T1000 (cell line): ENCODE data around the gene MYO5B.

Experiments used
- DNase-seq: peaks from one replicate; lab custom pipeline; 2025; ENCODE audit warnings: mixed read lengths; lab: John Stamatoyannopoulos, UW

The MYO5B gene

DNA sequence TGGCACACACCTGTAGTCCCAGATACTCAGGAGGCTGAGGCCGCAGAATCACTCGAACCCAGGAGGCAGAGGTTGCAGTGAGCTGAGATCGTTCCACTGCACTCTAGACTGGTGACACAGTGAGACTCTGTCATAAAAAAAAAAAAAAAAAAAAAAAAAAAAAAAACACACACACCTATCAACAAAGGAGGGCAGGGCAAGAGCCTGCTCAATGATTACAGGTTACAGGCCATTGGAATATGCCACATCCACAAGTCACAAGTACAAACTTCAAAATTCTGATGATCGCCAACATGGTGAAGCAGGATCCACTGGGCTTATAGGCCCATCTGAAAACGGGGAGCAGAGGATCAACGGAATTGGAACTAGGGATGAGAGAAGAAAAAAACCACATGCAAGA lies 6.3 kb downstream of the MYO5B start:
- no peak for DNase-seq

DNA sequence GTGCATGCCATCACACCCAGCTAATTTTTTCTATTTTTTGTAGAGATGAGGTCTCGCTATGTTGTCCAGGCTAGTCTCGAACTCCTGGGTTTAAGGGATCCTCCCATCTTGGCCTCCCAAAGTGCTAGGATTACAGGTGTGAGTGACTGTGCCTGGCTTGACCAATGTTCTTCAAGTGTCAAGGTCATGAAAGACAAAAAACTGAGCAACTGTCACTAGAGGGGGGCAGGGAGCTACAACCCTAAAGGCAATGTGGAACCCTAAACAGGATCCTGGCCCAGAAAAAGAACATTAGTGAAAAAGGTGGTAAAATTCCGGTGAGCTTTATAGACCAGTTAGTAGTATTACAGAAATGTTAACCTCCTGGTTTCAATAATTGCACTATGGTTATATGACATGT lies 7.3 kb downstream of the MYO5B start:
- no peak for DNase-seq

DNA sequence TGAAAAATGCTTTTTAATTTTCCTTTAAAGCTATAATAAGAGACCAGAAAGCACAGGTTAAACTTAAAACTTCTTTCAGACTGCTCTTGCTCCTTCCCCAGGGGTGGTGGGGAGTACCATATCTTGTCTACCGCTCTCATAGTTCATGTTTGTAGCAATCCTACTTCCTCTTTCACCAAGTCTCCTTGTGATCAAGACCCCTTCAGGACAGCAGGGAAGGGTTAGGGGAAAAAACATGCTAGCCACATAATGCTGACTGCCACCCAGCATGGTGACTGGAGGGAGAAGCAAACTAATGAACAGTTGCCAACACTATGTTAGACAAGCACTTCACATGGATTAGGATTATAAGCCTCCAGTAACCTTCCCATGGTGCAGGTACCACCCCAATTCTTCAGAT lies 8.6 kb downstream of the MYO5B start:
- DNase-seq: no peak

DNA sequence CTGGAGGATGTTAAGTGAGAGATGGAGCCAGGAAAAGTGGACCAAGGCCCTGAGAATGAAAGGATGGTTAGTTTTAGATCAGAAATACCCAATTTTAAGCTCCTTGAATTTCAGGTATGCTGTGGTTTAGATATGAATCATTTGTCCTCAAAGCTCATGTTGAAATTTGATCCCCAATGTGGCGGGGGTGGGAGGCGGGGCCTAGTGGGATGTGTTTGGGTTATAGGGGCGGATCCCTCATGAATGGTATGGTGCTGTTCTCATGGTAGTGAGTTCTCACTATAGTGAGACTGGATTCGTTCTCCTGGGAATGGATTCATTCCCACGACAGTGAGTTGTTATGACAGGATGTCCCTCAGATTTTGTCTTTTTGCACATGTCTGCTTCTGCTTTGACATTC lies 11.4 kb downstream of the MYO5B start:
- no peak for DNase-seq

DNA sequence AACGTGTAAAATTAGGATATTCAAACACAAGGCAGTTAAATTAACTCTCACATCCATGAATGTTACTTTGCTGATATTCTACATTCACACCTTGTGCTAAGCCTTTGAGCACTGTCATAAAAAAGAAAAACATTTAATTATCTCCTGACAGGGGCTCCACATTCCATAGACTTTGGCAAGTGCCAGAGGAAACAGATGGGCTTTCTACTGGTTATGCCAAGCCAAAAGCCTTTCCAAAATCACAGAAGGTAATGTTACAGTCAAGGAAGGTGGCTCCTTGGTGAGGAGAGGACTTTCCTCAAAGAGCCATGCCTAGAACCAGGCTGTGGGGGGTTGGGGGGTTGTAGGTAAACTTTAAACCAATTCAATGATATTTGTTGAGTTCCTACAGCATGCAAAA lies 12.4 kb downstream of the MYO5B start:
- no peak for DNase-seq

DNA sequence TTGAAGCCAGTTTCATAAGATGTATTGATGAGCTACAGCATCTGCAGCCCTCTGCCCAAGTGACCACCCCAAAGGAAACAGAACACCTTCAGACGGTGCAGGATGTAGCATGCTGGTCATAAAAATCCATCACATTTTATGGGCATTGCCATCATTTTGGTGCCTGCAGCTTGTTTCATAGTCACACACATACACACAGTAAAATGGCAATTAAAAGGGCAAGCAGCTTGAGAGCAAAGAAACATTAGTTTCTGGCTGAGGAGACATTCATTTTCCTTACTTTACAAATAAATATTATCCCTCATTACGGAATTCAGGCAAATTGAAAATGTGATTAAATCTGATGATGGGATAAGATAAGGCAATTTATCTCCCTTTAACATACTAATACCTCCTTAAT lies 13.4 kb downstream of the MYO5B start:
- no peak for DNase-seq

DNA sequence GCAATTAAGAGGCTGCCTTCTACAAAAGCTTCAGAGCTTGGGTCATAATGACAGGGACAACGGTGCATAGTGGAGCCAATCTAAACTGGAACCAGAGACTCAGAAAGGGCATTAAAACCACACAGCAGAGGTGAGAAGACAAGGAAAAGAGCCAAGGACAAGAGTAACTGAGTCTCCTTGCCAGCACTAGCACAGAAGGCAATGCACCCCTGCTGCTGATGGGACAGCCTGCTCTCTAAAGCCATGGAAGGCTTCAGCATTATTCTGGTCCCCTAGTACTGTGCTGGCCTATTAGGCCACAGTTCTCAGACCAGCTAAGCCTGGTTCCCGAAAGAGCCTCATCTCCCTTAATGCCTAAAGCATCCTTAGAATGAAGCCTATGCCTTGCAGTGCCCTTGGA lies 15.5 kb downstream of the MYO5B start:
- no peak for DNase-seq

DNA sequence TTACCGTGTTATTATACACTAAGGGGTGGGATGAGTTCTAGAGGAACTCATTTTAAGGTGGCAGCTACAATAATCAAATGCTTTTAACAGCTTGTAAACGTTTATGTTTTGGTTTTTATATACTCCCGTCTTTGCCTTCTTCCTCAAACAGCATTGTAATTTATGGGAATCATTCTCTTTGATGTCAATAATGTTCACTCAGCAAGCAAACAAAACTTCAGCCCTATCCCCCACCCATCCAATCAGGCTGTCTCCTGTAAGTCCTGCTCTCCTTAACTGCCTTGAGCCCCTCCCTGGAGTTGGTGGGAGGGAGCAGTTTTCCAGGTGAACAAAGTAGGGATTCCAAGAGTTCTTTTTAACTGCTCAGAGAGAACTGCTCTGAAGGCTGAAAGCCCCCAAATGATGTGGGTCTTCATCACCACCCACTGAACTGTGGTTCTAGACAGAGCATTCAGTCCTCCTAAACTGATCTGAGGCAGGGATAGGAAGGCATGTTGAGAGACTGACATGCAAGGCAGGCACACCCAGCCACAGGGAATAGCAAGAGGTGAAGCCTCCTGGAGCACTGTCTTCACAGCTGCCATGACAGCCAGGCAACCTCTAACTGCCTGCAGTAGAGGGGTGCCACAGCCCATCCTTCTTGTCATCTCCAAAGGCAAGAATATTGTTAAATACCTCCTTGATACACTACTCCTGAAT lies 17.5 kb downstream of the MYO5B start:
- DNase-seq: no peak

DNA sequence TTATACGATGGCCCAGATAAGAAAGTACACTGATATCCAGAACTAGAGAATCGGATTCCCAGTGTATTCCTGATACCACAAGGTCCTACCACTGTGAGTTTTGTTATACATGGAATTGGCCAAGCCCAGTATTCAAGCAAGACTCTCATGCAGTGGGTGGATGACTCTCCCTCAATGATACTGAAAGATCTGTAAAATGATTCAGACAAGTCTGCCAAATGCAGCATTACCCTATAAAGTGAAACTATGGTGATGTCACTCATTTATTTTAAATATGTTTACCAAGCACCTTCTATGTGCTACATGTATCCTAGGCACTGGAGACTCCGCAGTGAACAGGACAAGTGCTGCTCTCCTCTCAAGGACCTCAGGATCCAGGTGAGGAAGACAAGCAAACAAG lies 22.6 kb downstream of the MYO5B start:
- DNase-seq: no peak

DNA sequence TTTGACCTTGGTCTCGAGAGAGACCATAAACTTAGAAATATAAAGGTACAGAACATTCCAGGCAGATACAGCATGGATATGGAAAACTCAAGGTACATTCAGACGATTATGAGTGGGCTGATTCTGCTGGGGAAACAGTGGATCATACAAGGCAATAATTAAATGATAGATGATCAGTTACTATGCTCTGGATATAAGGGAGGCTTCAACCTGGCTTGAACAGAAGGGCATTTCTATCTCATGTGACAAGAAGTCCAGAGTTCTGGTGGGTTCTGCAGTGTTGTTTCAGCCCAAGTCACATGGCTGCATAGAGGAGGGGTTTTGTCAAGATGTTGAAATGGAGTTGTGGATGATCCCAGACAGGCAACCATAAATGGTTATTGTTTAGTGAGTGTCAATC lies 23.5 kb downstream of the MYO5B start:
- DNase-seq: no peak

DNA sequence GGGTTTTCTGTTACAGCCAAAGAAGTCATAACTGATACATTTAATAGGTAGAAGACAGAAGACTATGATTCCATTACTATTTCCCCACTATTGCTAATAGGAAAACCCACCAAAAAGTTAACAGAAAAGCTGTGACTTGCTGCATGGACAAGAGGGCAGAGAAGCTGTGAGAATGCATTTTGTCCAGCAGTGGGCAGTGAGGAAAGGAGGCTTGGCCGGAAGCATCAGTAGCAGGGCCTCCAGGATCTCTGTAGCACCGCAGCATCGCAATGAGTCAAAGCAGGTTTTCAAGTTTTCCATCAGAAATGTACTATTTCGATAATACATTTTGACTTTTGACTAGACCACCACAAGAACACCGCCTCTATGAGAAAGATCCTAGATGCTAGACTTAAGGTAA lies 24.9 kb downstream of the MYO5B start:
- no peak for DNase-seq

DNA sequence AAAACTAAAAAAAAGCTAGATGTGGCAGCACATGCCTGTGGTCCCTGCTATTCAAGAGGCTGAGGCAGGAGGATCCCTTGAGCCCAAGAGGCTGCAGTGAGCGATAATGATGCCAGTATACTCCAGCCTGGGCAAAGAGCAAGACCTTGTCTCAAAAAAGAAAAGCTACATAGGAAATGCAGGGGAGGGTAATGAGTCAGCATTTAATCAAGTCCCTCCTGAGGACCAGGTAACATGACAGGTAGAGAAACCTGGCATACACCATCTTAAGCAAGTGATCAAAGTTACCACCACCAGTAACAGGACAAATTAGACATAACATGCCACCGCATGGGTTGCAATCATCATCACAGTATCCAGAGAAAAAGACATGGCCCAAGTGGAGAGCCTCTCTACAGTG lies 25.8 kb downstream of the MYO5B start:
- no peak for DNase-seq

DNA sequence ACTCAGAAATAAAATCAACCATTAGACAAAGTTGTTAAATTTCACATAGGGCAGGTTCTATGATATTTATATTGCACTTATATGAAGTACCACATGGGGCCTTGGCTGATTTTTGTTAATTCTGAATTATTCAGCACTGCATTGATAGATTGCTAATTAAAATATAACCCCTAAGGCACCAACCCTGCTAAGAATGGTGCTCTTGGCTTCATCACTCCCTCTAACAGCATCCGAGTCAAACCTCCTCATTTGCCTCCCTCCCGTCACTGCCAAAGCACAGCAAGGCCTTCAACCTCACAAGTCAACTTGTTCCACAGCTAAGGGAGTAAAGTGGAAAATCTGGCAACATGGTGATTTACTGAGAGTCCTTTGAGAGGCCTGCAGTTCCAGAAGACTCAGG lies 27.0 kb downstream of the MYO5B start:
- peak; percentile 0 for DNase-seq

DNA sequence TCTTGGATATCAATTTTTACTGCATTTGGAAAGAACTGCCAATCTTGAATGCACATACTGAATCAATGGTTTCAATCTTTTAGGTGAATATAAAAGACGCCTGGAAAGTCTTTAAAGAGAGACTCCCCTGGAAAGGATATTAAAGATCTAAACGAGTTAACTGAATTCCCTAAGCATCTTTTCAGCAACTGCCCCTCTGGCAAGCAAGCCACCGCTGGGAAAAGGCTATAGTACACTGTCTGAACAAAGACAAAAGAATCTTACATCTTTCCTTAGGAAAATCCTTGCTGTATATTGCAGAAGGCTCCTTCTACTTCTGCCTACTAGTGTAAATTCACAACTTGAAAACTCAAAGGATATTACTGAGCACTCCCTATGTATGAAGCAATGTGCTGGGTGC lies 28.0 kb downstream of the MYO5B start:
- no peak for DNase-seq

DNA sequence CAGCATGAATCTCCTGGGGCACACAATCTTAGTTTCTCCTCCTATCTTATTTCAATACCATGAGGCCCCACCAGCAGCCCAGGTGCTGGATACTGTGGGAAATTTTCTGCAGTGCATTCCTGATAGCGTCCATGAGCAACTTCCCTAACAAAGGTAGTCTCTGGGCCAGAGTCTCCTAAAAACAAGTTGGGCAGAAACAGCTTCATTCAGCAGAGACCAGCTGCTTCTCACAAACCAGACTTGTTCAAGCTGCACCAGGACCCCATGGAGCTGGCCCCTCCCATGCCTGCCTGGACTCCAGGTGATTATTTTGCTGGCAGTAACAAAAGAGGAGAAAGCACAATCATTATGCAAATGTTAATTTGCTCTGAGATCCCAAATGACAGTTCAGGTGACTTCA lies 31.4 kb downstream of the MYO5B start:
- DNase-seq: no peak

DNA sequence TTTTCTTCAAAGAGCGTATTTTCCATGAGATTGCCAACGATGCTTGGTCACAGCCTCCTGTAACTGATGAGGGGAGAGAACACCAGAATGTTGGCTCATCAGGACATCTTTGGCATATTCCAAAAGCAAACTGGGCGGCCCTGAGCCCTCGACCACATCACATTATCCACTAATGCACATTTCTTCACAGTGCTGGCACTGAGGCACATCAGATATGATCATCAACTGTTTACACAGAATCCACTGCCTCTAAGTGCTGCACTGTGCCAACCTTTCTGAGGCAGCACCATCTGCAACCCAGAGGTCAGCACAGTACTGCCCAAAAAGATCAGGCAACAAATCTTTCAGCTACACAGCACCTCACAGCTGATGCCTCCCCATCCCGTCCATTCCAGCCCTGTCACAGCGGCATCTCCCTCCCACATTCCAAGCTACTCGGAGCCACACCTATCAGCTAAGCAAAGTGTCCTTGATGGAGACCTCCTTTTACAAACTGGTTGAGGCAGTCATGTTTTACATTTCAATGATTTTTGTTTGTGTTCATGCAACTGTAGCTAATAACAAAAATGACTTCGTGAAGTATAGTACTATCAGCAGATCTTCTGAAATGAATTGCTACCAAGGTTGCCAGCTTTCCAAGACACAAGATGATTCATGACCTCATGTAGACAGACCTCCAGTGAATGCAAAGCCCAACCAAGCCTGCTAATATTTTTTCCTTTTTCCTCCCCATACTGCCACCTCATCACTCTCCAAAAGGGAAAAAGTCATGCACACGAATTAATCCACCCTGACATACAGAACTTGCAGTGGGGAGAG lies 32.3 kb downstream of the MYO5B start:
- no peak for DNase-seq

DNA sequence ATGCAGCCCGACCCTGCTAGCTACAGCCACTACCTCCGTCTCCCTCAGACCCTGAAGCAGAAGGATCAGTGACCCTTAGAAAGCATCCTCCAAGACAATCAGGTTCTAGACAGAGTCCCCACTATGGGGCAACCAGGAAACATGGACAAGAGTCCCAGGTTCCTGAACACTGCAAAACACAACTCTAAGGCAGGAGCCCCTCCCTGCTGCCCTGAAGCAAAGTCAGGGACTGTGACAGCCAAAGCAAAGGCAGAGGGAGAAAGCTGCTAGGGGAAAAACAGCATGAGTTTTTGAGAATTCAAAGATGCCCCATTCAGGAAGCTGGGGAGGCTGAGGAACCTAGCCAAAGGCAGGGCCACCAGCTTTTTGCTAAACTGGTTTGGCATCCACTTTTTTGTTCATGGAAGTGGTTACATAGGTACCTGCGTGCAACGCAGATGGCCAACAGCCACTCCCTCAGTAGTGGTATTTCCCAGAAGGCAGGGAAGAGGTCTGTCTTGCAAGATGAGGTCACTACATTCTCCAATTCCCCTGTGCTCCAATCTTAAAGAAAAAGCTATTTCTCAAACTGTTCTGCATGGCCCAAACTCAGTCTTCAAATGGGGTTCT lies 33.2 kb downstream of the MYO5B start:
- no peak for DNase-seq

DNA sequence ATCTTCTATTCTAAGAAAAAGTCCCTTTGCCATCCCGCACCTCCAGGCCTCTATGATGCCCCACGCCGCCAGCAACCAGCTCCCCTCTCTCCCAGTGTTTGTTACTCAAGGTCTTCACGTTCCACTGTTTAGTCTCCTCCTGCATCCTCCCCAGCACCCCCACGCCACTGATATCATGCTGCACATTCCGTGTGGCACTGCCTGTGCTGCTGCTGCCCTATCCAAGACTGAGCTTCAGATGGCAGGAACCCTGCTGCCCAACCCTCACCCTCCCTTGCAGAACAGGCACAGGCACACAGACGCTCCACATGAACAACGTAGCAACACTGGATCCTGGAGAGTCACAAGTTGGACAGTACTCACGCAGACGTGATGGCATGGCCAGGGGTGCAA lies 35.3 kb downstream of the MYO5B start:
- no peak for DNase-seq

DNA sequence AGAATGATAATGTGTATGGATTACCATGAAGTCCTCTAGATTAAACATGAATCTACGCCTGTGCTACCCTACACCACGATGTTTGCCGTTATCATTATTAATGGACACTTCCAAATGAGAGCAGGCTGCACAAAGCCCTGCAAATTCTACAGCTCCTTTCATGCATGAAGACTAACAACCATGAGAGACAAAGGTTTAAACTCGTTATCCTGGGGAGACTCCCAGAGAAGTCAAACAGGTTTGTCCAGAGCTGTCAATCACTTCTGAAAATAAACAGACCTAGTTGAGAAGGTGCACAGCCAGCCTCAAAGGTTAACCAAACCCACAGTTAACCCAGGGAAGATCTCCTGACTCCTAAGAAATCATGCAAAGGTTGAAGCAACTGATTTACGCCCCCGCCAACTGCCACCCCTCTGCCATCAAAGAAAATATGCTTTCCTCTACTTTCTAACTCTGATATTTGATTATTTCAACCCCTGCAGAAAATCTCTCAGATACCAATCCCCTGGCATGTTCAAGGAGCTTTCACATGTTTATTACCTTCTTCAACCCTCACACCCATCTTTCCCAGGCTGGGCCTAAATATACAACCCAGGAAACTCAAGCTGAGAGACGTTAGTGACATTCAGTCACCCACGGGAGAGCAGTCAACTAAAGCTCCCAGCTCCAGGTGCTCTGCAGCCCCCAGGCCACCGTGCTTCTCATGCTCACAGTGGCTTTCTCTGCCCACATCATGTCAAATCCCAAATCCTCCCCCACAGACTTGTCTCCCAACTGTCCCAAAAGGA lies 35.9 kb downstream of the MYO5B start:
- no peak for DNase-seq

DNA sequence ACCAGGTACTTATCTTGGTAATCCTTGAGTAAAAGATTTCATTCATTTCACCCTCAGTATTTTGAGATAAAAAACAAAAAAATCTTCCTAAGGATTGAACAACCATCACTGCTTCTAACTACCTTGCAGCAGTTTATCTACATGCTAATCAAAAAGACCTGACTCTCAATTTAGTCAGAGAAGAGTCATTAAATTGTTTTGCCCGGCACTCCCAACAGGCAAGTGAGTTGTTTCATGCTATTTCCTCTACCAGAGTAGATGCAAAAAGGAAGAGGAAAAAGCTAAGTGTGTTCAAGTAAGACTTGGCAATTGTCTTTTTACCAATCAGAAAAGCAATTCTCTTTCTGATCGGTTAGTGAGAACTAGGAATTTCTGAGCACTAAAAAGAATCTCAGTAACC lies 39.5 kb downstream of the MYO5B start:
- DNase-seq: no peak

DNA sequence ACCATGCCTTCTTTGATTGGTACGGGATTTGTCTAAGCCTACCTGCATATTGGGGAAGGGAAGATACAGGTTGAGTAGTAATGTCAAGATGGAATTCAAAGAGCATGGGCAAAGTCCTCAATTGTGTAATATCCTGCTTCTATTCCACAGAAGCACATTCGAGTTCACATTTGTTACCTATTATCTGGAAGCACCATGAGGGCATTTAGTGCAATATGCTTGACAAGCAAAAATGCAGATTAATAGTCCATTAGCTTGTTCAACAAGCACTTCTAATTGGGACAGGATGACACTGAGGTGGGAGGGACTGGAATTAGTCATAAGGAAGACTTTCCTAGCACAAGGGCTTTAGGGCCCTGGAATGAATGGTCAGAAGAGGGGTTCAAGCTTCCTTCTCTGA lies 40.5 kb downstream of the MYO5B start:
- DNase-seq: no peak

DNA sequence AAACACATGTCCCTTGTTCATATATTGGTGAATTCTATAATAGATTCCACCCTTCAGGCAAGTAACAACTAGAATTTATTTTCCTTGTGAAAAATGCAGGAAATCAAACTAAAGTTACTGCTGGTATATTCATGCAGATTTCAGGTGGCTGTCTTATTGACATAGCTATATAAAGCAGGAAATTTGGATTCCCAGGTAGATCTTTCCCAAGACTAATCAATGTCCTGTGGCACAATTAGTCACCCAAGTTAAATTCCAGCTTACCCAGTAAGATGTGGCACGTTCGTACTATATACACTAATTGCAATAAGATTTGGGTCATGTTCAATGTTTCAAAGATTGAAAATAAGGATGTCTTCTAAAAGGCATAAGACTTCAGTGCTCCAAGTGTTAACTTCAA lies 42.0 kb downstream of the MYO5B start:
- DNase-seq: no peak

DNA sequence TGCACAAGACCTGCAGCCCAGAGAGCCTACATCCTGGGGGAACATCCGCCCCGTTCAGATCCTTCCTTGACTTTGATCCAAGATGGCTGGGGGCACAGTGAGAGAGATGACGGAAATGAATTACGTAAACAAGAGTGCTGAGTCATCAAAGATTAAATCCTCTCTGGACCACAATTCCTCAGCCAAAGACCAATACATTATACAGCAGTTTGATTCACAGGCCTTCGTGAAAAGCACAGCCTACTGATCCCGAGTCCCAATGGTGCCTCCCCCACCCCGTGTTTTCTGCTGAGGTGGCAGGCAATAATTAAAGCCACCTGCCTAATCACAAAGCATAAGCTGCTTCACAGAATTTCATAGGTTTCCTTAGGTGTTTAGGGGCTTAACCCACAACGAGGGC lies 43.0 kb downstream of the MYO5B start:
- no peak for DNase-seq
